Superior temporal gyrus (tissue), 1 donor: ENCODE data around the gene SIX5.
"Not testable (repeated sequence)": the region's sequence is repeated elsewhere in the genome, so short reads cannot be mapped to it uniquely, and the experiment has no call there.

Source experiments
- DNase-seq: peaks from one replicate; pipeline ENCODE4 v3.0.0-alpha.2; 2016; ENCODE audit errors: extremely low spot score

SIX5 gene

GRCh38 chr19:45754323-45754722 lies 14.7 kb downstream of the SIX5 start:
- no peak for DNase-seq

GRCh38 chr19:45753548-45753947 lies 15.5 kb downstream of the SIX5 start:
- DNase-seq, result no peak

GRCh38 chr19:45752639-45753038 lies 16.4 kb downstream of the SIX5 start:
- no peak for DNase-seq

- DNase-seq, result not testable (repeated sequence)
Observed at GRCh38 chr19:45751483-45751882, 17.6 kb downstream of the SIX5 start.

- no peak for DNase-seq
Observed at GRCh38 chr19:45747513-45747912, 21.5 kb downstream of the SIX5 start.

GRCh38 chr19:45746866-45747265 lies 22.2 kb downstream of the SIX5 start:
- no peak for DNase-seq

GRCh38 chr19:45745606-45746005 lies 23.4 kb downstream of the SIX5 start:
- no peak for DNase-seq

- no peak for DNase-seq
Observed at GRCh38 chr19:45742969-45743368, 26.1 kb downstream of the SIX5 start.

GRCh38 chr19:45739498-45740439 lies 29.3 kb downstream of the SIX5 start:
- no peak for DNase-seq

GRCh38 chr19:45733160-45733810 lies 35.8 kb downstream of the SIX5 start, which contains the start of gene MEIOSIN:
Gene MEIOSIN, plus strand, starts transcription at chr19:45733439. Its CDS starts 1,938 bp downstream, at chr19:45735377.
- DNase-seq, result no peak

GRCh38 chr19:45730368-45731288 lies 38.4 kb downstream of the SIX5 start, which contains the start of gene FBXO46:
Gene FBXO46, minus strand, starts transcription at chr19:45730896. Its CDS starts 17,401 bp downstream, at chr19:45713495.
- DNase-seq, result peak; percentile 99

GRCh38 chr19:45729800-45730290 lies 39.2 kb downstream of the SIX5 start:
- no peak for DNase-seq

- DNase-seq, result not testable (repeated sequence)
Observed at GRCh38 chr19:45728683-45729082, 40.4 kb downstream of the SIX5 start.

GRCh38 chr19:45720065-45720464 lies 49.0 kb downstream of the SIX5 start:
- not testable (repeated sequence) for DNase-seq

GRCh38 chr19:45717983-45718650 lies 50.9 kb downstream of the SIX5 start:
- DNase-seq, result no peak

- peak; percentile 100 for DNase-seq
Observed at GRCh38 chr19:45717131-45717982, 51.7 kb downstream of the SIX5 start.

- DNase-seq, result peak; percentile 53
Observed at GRCh38 chr19:45716359-45717130, 52.5 kb downstream of the SIX5 start.

- no peak for DNase-seq
Observed at GRCh38 chr19:45715139-45715538, 53.9 kb downstream of the SIX5 start.
